Gastrocnemius medialis (tissue), 4 donors: ENCODE data around the gene SCAF11. TPM values are rescaled to one million over a fixed set of nuclear protein-coding genes. Genes with fewer than 3 reads are reported as not detected.

Experiments used
- ATAC-seq, 2 donors: fragments of 150-250 bp; one replicate each; pipeline ENCODE4 v1.9.1; 2016
- DNase-seq, 2 donors: peaks; one replicate each; pipeline ENCODE4 v3.0.0-alpha.2; 2019
- H3K27ac ChIP-seq, 4 donors: fragments of 200-600 bp; sonication (generic); 1 replicate in 1 of 4; 2 replicates in 3 of 4; pipeline ENCODE4 v1.5.1; 2016 to 2018; ENCODE audit warnings: mild to moderate bottlenecking in 2 of 4, moderate library complexity in 1 of 4
- H3K27me3 ChIP-seq, 3 donors: fragments of 200-600 bp; sonication (generic) in 2 of 3; 1 replicate in 1 of 3; 2 replicates in 2 of 3; pipeline versions ENCODE4 v1.5.1 to v1.6.0; 2016 to 2019; ENCODE audit warnings: mild to moderate bottlenecking in 1 of 3, moderate library complexity in 1 of 3
- H3K36me3 ChIP-seq, 2 donors: fragments of 200-600 bp; sonication (generic) in 1 of 2; one replicate each; pipeline ENCODE4 v1.5.1; 2017 to 2018
- H3K4me1 ChIP-seq, 2 donors: fragments of 200-600 bp; sonication (generic) in 1 of 2; one replicate each; pipeline ENCODE4 v1.5.1; 2016 to 2017; ENCODE audit warnings: mild to moderate bottlenecking in 2 of 2
- H3K4me3 ChIP-seq, 4 donors: fragments of 200-600 bp; sonication (generic) in 3 of 4; 1 replicate in 1 of 4; 2 replicates in 3 of 4; pipeline ENCODE4 v1.5.1; 2016 to 2019; ENCODE audit warnings: mild to moderate bottlenecking in 2 of 4
- H3K9me3 ChIP-seq, 3 donors: fragments of 200-600 bp; sonication (generic) in 2 of 3; 1 replicate in 1 of 3; 2 replicates in 2 of 3; pipeline ENCODE4 v1.5.1; 2016 to 2019
- CTCF ChIP-seq, 5 experiments: fragments of 450-650 bp in 3 of 5; fragments of 200-600 bp in 2 of 5; sonication (generic) in 2 of 5; IDR thresholded peaks in 4 of 5; conservative IDR thresholded peaks in 1 of 5; 1 replicate in 4 of 5; 2 replicates in 1 of 5; pipeline ENCODE4 v1.5.1; 2016 to 2019; ENCODE audit warnings: antibody characterized with exemption in 5 of 5, mild to moderate bottlenecking in 3 of 5, moderate library complexity in 3 of 5
- POLR2A ChIP-seq, 2 donors: fragments of 450-650 bp; IDR thresholded peaks; one replicate each; pipeline ENCODE4 v1.6.1; 2017; ENCODE audit warnings: antibody characterized with exemption in 2 of 2, mild to moderate bottlenecking in 2 of 2, moderate library complexity in 2 of 2
- in situ Hi-C, 4 donors: fragments of 200-750 bp; cut with MboI; loops; one replicate each; pipeline versions ENCODE4 v1.15.0 to v1.8.0; 2017; ENCODE audit warnings: low sequenced_read_pairs in 4 of 4
- intact Hi-C: fragments of 100-400 bp; cut with DNase I; formaldehyde crosslinking; loops from one replicate; pipeline ENCODE4 v1.15.1; 2023; ENCODE audit warnings: low total_unique reads
- total RNA-seq, 4 donors: library from RNA; depleted of rRNA; stranded (reverse); fragments of >200 nt; gene quantifications; one replicate each; pipeline versions ENCODE4 v1.1.0 to v1.2.3, GENCODE V29; 2016

SCAF11 gene
- total RNA-seq, 4 donors from 2014 or later = 69.9 to 101 (median 97.7) TPM

- peak overlapping the region; percentile 99 to 100 (median 100) for H3K27ac ChIP-seq
- in situ Hi-C loops = loop anchor here in 3 of 4 donors (10.0 to 25.0 kb wide), 4 partner anchors 252 to 701 kb away; partner anchors contain the start of gene SLC38A2 (in 1 of the 3)
- H3K4me3 ChIP-seq = peak overlapping the region in 1 of 4 donors; percentile 25
- no peaks in the 10 kb centered on the region for H3K36me3 ChIP-seq
- no peaks in the 10 kb centered on the region for H3K27me3 ChIP-seq
- TF ChIP-seq CTCF (IDR thresholded peaks at IDR 0.05 in 4 of 5, conservative IDR thresholded peaks at IDR 0.05 in 1 of 5) (no peak), POLR2A (IDR thresholded peaks at IDR 0.05) (peak in 1 of 2 donors; percentile 6)
- ATAC-seq = no peak
- DNase-seq = no peak
- H3K4me1 ChIP-seq = peaks cover 67 to 73% of the 10 kb centered on the region in 2 donors
- intact Hi-C loops = no loop called here
- no peaks in the 10 kb centered on the region for H3K9me3 ChIP-seq
Measured at GRCh38 chr12:45986641-45987339, 3.6 kb downstream of the SCAF11 start.

- DNase-seq (no peak), ATAC-seq (no peak)
- Histone ChIP-seq H3K36me3 (no peaks in the 10 kb centered on the region), H3K27me3 (no peaks in the 10 kb centered on the region), H3K4me1 (peaks cover 89 to 97% of the 10 kb centered on the region in 2 donors), H3K9me3 (no peaks in the 10 kb centered on the region), H3K4me3 (no peak overlapping the region), H3K27ac (peak overlapping the region; percentile 13 to 60 (median 46))
- intact Hi-C loops = no loop called here
- in situ Hi-C loops = loop anchor here in 3 of 4 donors (10.0 to 25.0 kb wide), 4 partner anchors 246 to 706 kb away; partner anchors contain the start of gene SLC38A2 (in 1 of the 3)
- TF ChIP-seq POLR2A (IDR thresholded peaks at IDR 0.05) (no peak), CTCF (IDR thresholded peaks at IDR 0.05 in 4 of 5, conservative IDR thresholded peaks at IDR 0.05 in 1 of 5) (no peak)
Measured at GRCh38 chr12:45981075-45981837, 9.1 kb downstream of the SCAF11 start.

- no peak for TF ChIP-seq POLR2A (IDR thresholded peaks at IDR 0.05)
- TF ChIP-seq CTCF (IDR thresholded peaks at IDR 0.05 in 4 of 5, conservative IDR thresholded peaks at IDR 0.05 in 1 of 5) = no peak
- ATAC-seq = no peak
- Histone ChIP-seq H3K4me3 (no peak overlapping the region), H3K27me3 (no peaks in the 10 kb centered on the region), H3K36me3 (no peaks in the 10 kb centered on the region), H3K9me3 (no peaks in the 10 kb centered on the region), H3K4me1 (peaks cover 89 to 96% of the 10 kb centered on the region in 2 donors), H3K27ac (peak overlapping the region; percentile 7 to 60 (median 46))
- in situ Hi-C loops = loop anchor here in 3 of 4 donors (10.0 to 25.0 kb wide), 4 partner anchors 246 to 707 kb away; partner anchors contain the start of gene SLC38A2 (in 1 of the 3)
- no peak for DNase-seq
- intact Hi-C loops = no loop called here
Measured at GRCh38 chr12:45980540-45980939, 9.8 kb downstream of the SCAF11 start.

- no peak overlapping the region for H3K4me3 ChIP-seq
- H3K27ac ChIP-seq = peak overlapping the region in 2 of 4 donors; percentile 4 to 19
- no peak for DNase-seq
- ATAC-seq = no peak
- H3K36me3 ChIP-seq = no peaks in the 10 kb centered on the region
- in situ Hi-C loops = loop anchor here in 3 of 4 donors (25.0 kb wide), 3 partner anchors 384 to 709 kb away; partner anchors contain the start of gene SLC38A2 (in 1 of the 3)
- H3K9me3 ChIP-seq = no peaks in the 10 kb centered on the region
- intact Hi-C loops = no loop called here
- TF ChIP-seq CTCF (IDR thresholded peaks at IDR 0.05 in 4 of 5, conservative IDR thresholded peaks at IDR 0.05 in 1 of 5) (no peak), POLR2A (IDR thresholded peaks at IDR 0.05) (no peak)
- no peaks in the 10 kb centered on the region for H3K27me3 ChIP-seq
- H3K4me1 ChIP-seq = peaks cover 83 to 98% of the 10 kb centered on the region in 2 donors
Measured at GRCh38 chr12:45978108-45978507, 12.3 kb downstream of the SCAF11 start.
